Adrenal gland (tissue), 12 donors: Measurements from ENCODE around the gene CCDC149. TPM values are rescaled to one million over a fixed set of nuclear protein-coding genes. Genes with fewer than 3 reads are reported as not detected.

Source experiments
- DNase-seq, 7 donors: peaks; one replicate each; pipeline ENCODE4 v3.0.0-alpha.2; 2019 to 2020
- H3K27ac ChIP-seq, 5 donors: fragments of 200-600 bp; sonication (generic) in 4 of 5; 1 replicate in 3 of 5; 2 replicates in 2 of 5; pipeline versions ENCODE4 v1.5.1 to v1.8.0; 2016 to 2020; ENCODE audit warnings: mild to moderate bottlenecking in 1 of 5
- H3K27me3 ChIP-seq: fragments of 200-600 bp; 2 replicates; pipeline ENCODE4 v1.8.0; 2021
- H3K36me3 ChIP-seq, 2 donors: fragments of 200-600 bp; replicated peaks in 1 of 2; 1 replicate in 1 of 2; 2 replicates in 1 of 2; pipeline versions ENCODE4 v1.5.1 to v1.8.0; 2018 to 2022
- H3K4me1 ChIP-seq, 2 donors: fragments of 200-600 bp; replicated peaks in 1 of 2; 1 replicate in 1 of 2; 2 replicates in 1 of 2; pipeline versions ENCODE4 v1.5.1 to v1.8.0; 2018 to 2021
- H3K4me3 ChIP-seq, 4 donors: fragments of 200-600 bp; sonication (generic) in 3 of 4; one replicate each; pipeline ENCODE4 v1.5.1; 2016 to 2018
- H3K9me3 ChIP-seq, 3 donors: fragments of 200-600 bp; sonication (generic) in 1 of 3; replicated peaks in 1 of 3; 1 replicate in 2 of 3; 2 replicates in 1 of 3; pipeline versions ENCODE4 v1.5.1 to v1.8.0; 2016 to 2021
- CTCF ChIP-seq, 6 experiments: fragments of 450-650 bp in 4 of 6; fragments of 200-600 bp in 2 of 6; sonication (generic) in 1 of 6; IDR thresholded peaks; 1 replicate in 5 of 6; 2 replicates in 1 of 6; pipeline versions ENCODE4 v1.5.1 to v1.8.0; 2016 to 2021; ENCODE audit warnings: antibody characterized with exemption in 6 of 6, mild to moderate bottlenecking in 2 of 6, moderate library complexity in 1 of 6
- POLR2A ChIP-seq, 2 donors: fragments of 450-650 bp; IDR thresholded peaks; one replicate each; pipeline ENCODE4 v1.6.1; 2017; ENCODE audit warnings: antibody characterized with exemption in 2 of 2, mild to moderate bottlenecking in 2 of 2, moderate library complexity in 1 of 2
- WGBS, 4 donors: extraction: QIAGEN DNeasy Blood & Tissue Kit in 2 of 4; methylation state at CpG; one replicate each; pipeline versions ENCODE4 v1.1.5 to v1.1.7; 2013 to 2017; 5-methylcytosine and 5-hydroxymethylcytosine counted together
- intact Hi-C, 2 donors: fragments of 100-400 bp; cut with DNase I; formaldehyde crosslinking; loops; one replicate each; pipeline versions ENCODE4 v1.14.1 to v1.15.0; 2022 to 2023
- polyA plus RNA-seq, 3 donors: library from polyadenylated mRNA; stranded (reverse); fragments of 200-250 nt in 2 of 3; fragments of 350-450 nt in 1 of 3; fragmentation: Illumina TruSeq in 1 of 3; extraction: RNeasy Lipid Tissue Mini Kit (QIAGEN cat#74804) in 1 of 3; gene quantifications; one replicate each; pipeline ENCODE4 v1.2.3, GENCODE V29; 2013 to 2014
- total RNA-seq, 9 donors: library from RNA; depleted of rRNA in 4 of 9; stranded (reverse); fragments of >200 nt in 4 of 9; fragments of 120-200 nt in 1 of 9; fragmentation: NEBNext Ultra II Directional in 1 of 9; extraction: Animal tissue kit (Norgen Biotek cat#: 25700) in 1 of 9; gene quantifications; one replicate each; pipeline versions ENCODE4 v1.1.0 to v1.2.4, GENCODE V29; 2013 to 2023
- donor health status: healthy with polysubstance abuse.
- donor health status: Bipolar disorder and iron deficiency.
- donor health status: DM: yes; HTN: yes; CAD: no.
- donor health status: DM: no; HTN: no; CAD: no.
- donor health status: DM: no; HTN: no; CAD: no.
- donor health status: DM: yes; HTN: yes; CAD: no.

The CCDC149 gene
- total and polyA plus RNA-seq, 12 donors: 3.6 to 13.0 (median 8.4) TPM

DNA sequence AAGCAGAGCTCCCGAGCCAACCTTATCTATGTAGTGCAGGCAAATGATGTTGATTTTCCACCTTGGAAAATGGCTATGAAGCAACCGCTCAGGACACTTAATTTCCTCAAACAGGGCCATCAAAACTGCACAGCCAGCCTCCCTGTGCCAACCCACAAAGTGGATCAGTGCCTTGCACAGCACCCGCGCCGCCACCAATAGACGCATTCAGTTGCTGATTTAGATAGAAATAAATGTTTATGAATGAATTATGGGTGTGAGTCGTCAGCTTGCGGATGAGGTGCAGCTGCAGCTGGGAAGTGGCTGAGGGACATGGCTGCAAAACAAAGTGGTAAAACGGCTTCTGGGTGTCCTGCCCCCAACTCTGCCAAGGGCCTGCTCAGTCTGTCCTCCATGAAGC is 70.5 kb downstream of the CCDC149 start:
- no peaks in the 10 kb centered on the region for H3K27me3 ChIP-seq
- no peaks in the 10 kb centered on the region for H3K9me3 ChIP-seq
- no peak overlapping the region for H3K4me3 ChIP-seq
- no peak for DNase-seq
- no peaks in the 10 kb centered on the region for H3K4me1 ChIP-seq
- H3K27ac ChIP-seq: no peak overlapping the region
- TF ChIP-seq CTCF (IDR thresholded peaks at IDR 0.05) (no peak), POLR2A (IDR thresholded peaks at IDR 0.05) (no peak)
- 82 to 94% (median 92%) methylated on average over 9 of the region's 9 CpGs for WGBS, 4 donors
- intact Hi-C loops: no loop called here
- no peaks in the 10 kb centered on the region for H3K36me3 ChIP-seq

GRCh38 chr4:24840826-24841543 is 71.9 kb downstream of the CCDC149 start:
- Histone ChIP-seq H3K4me3 (no peak overlapping the region), H3K27ac (no peak overlapping the region), H3K4me1 (no peaks in the 10 kb centered on the region), H3K36me3 (no peaks in the 10 kb centered on the region), H3K9me3 (no peaks in the 10 kb centered on the region), H3K27me3 (no peaks in the 10 kb centered on the region)
- intact Hi-C loops: no loop called here
- no peak for DNase-seq
- no peak for TF ChIP-seq CTCF (IDR thresholded peaks at IDR 0.05)
- no peak for TF ChIP-seq POLR2A (IDR thresholded peaks at IDR 0.05)
- WGBS, 4 donors: 86 to 90% (median 89%) methylated on average over 3 of the region's 3 CpGs

- Histone ChIP-seq H3K36me3 (no peaks in the 10 kb centered on the region), H3K27me3 (no peaks in the 10 kb centered on the region), H3K4me1 (no peaks in the 10 kb centered on the region), H3K27ac (no peak overlapping the region), H3K4me3 (no peak overlapping the region), H3K9me3 (no peaks in the 10 kb centered on the region)
- 88 to 94% (median 92%) methylated on average over 5 of the region's 5 CpGs for WGBS, 4 donors
- intact Hi-C loops: no loop called here
- no peak for DNase-seq
- TF ChIP-seq POLR2A (IDR thresholded peaks at IDR 0.05) (no peak), CTCF (IDR thresholded peaks at IDR 0.05) (no peak)
Measured at GRCh38 chr4:24840362-24840761, 72.5 kb downstream of the CCDC149 start.

DNA sequence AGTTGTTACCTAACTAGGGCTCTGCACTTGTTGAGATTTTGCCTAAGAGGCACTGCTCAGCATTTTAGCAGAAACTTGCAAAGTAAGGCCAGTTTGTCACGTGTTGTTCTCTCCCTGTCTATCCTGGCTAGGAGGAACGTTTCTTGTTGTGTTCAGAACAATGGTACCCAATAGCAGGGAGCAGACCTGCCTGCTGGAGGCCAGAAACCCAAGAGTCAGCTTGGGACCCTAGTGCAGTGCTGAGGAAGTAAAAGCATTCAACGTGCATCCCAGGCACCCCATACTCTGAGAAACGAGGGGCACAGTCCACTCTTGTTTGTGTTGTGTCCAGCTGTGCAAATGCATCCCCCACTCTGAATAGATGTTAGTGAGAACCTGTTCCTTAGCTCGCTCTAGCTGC is 75.1 kb downstream of the CCDC149 start:
- TF ChIP-seq POLR2A (IDR thresholded peaks at IDR 0.05) (no peak), CTCF (IDR thresholded peaks at IDR 0.05) (no peak)
- H3K36me3 ChIP-seq: no peaks in the 10 kb centered on the region
- H3K4me3 ChIP-seq: no peak overlapping the region
- no peaks in the 10 kb centered on the region for H3K27me3 ChIP-seq
- H3K9me3 ChIP-seq: no peaks in the 10 kb centered on the region
- no peaks in the 10 kb centered on the region for H3K4me1 ChIP-seq
- 70 to 83% (median 78%) methylated on average over 5 of the region's 5 CpGs for WGBS, 4 donors
- no peak overlapping the region for H3K27ac ChIP-seq
- no peak for DNase-seq
- intact Hi-C loops: no loop called here
